Hypothalamus (tissue), 51 donors: Measurements from ENCODE around the gene TUG1.

Experiments
- DNase-seq, 51 donors: peaks; one replicate each; lab custom pipeline; 2025; lab: John Stamatoyannopoulos, UW

Gene TUG1

GRCh38 chr22:30968924-30969531 is at the start of gene TUG1:
TUG1 (plus strand) TSS chr22:30969265.
- peak; percentile 84 to 99 (median 96) for DNase-seq

- DNase-seq: no peak
These were observed 49.1 kb upstream of the TUG1 start for GRCh38 chr22:30919973-30920372.

GRCh38 chr22:30920407-30920806 is 48.7 kb upstream of the TUG1 start:
- DNase-seq: peak in 48 of 51 donors; percentile 9 to 87 (median 60)

- no peak for DNase-seq
These were observed 48.0 kb upstream of the TUG1 start for GRCh38 chr22:30921108-30921507.

GRCh38 chr22:30922151-30922611 is 46.9 kb upstream of the TUG1 start:
- peak in 27 of 51 donors; percentile 6 to 49 (median 21) for DNase-seq

GRCh38 chr22:30923168-30923900 is 45.7 kb upstream of the TUG1 start:
- no peak for DNase-seq

- DNase-seq: no peak
These were observed 43.4 kb upstream of the TUG1 start for GRCh38 chr22:30925667-30926066.

- DNase-seq: no peak
These were observed 42.4 kb upstream of the TUG1 start for GRCh38 chr22:30926706-30927105.

GRCh38 chr22:30927806-30928205 is 41.3 kb upstream of the TUG1 start:
- DNase-seq: no peak

GRCh38 chr22:30928401-30928800 is 40.7 kb upstream of the TUG1 start:
- no peak for DNase-seq

- no peak for DNase-seq
These were observed 38.8 kb upstream of the TUG1 start for GRCh38 chr22:30930228-30930627.

GRCh38 chr22:30931541-30932300 is 37.3 kb upstream of the TUG1 start:
- no peak for DNase-seq

GRCh38 chr22:30932661-30933060 is 36.4 kb upstream of the TUG1 start:
- no peak for DNase-seq

- DNase-seq: no peak
These were observed 35.6 kb upstream of the TUG1 start for GRCh38 chr22:30933457-30933856.

- DNase-seq: no peak
These were observed 35.0 kb upstream of the TUG1 start for GRCh38 chr22:30934053-30934452.

GRCh38 chr22:30940685-30941362 is 28.2 kb upstream of the TUG1 start:
- no peak for DNase-seq

GRCh38 chr22:30941363-30941740 is 27.7 kb upstream of the TUG1 start:
- no peak for DNase-seq

- no peak for DNase-seq
These were observed 25.7 kb upstream of the TUG1 start for GRCh38 chr22:30943368-30943767.

- DNase-seq: no peak
These were observed 24.1 kb upstream of the TUG1 start for GRCh38 chr22:30944986-30945385.

- DNase-seq: no peak
These were observed 23.4 kb upstream of the TUG1 start for GRCh38 chr22:30945653-30946052.

- DNase-seq: no peak
These were observed 22.7 kb upstream of the TUG1 start for GRCh38 chr22:30946354-30946753.
